Fibroblast of lung (primary cell): Measurements from ENCODE around the gene TRIM40. TPM values are rescaled to one million over a fixed set of nuclear protein-coding genes. Genes with fewer than 3 reads are reported as not detected.
"Not testable (repeated sequence)": the region's sequence is repeated elsewhere in the genome, so short reads cannot be mapped to it uniquely, and the experiment has no call there.

ENCODE experiments used
- DNase-seq, 2 donors: peaks; one replicate each; pipeline versions ENCODE4 v3.0.0 to v3.0.0-alpha.2; 2010; ENCODE audit warnings: low read depth in 2 of 2
- H2AFZ ChIP-seq: 2 replicates; pipeline ENCODE4 v1.5.1; 2012; ENCODE audit warnings: low read length, control low read depth, inconsistent platforms
- H3K27ac ChIP-seq: 2 replicates; pipeline ENCODE4 v1.5.1; 2011; ENCODE audit warnings: low read length, control low read depth; ENCODE audit not compliant: insufficient read depth
- H3K27me3 ChIP-seq: 2 replicates; pipeline ENCODE4 v1.5.1; 2011; ENCODE audit warnings: mild to moderate bottlenecking, low read length; ENCODE audit not compliant: control insufficient read depth, insufficient read depth
- H3K36me3 ChIP-seq: 2 replicates; pipeline ENCODE4 v1.5.1; 2011; ENCODE audit warnings: low read length; ENCODE audit not compliant: control insufficient read depth, insufficient read depth
- H3K4me1 ChIP-seq: 2 replicates; pipeline ENCODE4 v1.5.1; 2011; ENCODE audit warnings: low read length; ENCODE audit not compliant: control insufficient read depth, insufficient read depth; ENCODE audit errors: extremely low read depth
- H3K4me2 ChIP-seq: 2 replicates; pipeline ENCODE4 v1.5.1; 2011; ENCODE audit warnings: low read length, control low read depth; ENCODE audit not compliant: insufficient read depth; ENCODE audit errors: extremely low read depth
- H3K4me3 ChIP-seq, 4 experiments: fragments of 200-600 bp in 1 of 4; sonication (generic) in 1 of 4; replicated peaks in 1 of 4; 2 replicates each; pipeline ENCODE4 v1.5.1; 2011 to 2016; ENCODE audit warnings: low read length in 4 of 4, low read depth in 3 of 4, mild to moderate bottlenecking in 3 of 4, control low read depth in 2 of 4, inconsistent platforms in 1 of 4, mixed read lengths in 1 of 4; ENCODE audit not compliant: insufficient read depth in 1 of 4; ENCODE audit errors: control extremely low read depth in 1 of 4
- H3K79me2 ChIP-seq: 2 replicates; pipeline ENCODE4 v1.5.1; 2012; ENCODE audit warnings: mild to moderate bottlenecking, low read length, inconsistent platforms; ENCODE audit not compliant: control insufficient read depth, insufficient read depth
- H3K9ac ChIP-seq: 2 replicates; pipeline ENCODE4 v1.5.1; 2011; ENCODE audit warnings: mild to moderate bottlenecking, low read length, control low read depth; ENCODE audit not compliant: insufficient read depth
- H3K9me3 ChIP-seq: 2 replicates; pipeline ENCODE4 v1.5.1; 2012; ENCODE audit warnings: low read depth, low read length; ENCODE audit not compliant: control insufficient read depth, insufficient read depth
- H4K20me1 ChIP-seq: 2 replicates; pipeline ENCODE4 v1.5.1; 2011; ENCODE audit warnings: low read length; ENCODE audit not compliant: control insufficient read depth, insufficient read depth; ENCODE audit errors: extremely low read depth
- EZH2 ChIP-seq: IDR thresholded peaks from 2 replicates; pipeline ENCODE4 v1.5.1; 2012; ENCODE audit warnings: low read length, control low read depth, mild to moderate bottlenecking; ENCODE audit errors: missing control alignments
- polyA plus RNA-seq, 2 donors: library from polyadenylated mRNA; depleted of rRNA in 1 of 2; stranded (reverse) in 1 of 2; unstranded in 1 of 2; fragments of >200 nt; gene quantifications; 2 replicates each; pipeline ENCODE4 v1.2.1, GENCODE V29; 2011 to 2012; ENCODE audit warnings: missing spikeins in 1 of 2
- total RNA-seq: library from RNA; depleted of rRNA; stranded (reverse); fragments of >200 nt; gene quantifications from 2 replicates; pipeline ENCODE4 v1.2.1, GENCODE V29; 2014
- TF ChIP-seq, protein P1 (sequence below), 2 donors: IDR thresholded peaks in 1 of 2; conservative IDR thresholded peaks in 1 of 2; 1 replicate in 1 of 2; 2 replicates in 1 of 2; pipeline ENCODE4 v1.5.1; 2011 to 2012; ENCODE audit warnings: low read length in 2 of 2, control low read depth in 1 of 2, inconsistent platforms in 1 of 2, low read depth in 1 of 2, mild to moderate bottlenecking in 1 of 2

The TRIM40 gene
- total and polyA plus RNA-seq, 2 donors (not counting 1 experiment from before 2014, with no cell fraction given): not detected

DNA sequence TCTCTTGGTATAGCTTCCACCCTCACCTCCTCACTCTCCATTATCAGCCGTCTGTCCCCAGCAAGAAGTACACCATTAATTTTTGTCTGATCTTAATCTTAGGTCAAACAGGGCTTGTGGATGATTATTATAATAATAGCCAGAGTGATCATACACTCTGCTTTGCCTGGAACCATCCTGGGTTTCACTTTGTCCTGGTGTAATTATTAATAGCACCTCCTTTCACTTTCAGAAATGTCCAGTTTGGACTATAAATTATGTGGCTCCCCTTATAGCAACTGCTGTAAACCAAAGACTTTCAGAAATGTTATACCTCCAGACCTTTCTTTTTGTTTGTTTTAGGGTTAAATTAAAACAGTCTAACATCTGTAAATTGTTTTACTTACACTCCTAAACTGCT, 22.1 kb upstream of the TRIM40 start:
- Histone ChIP-seq H3K9ac (no peak overlapping the region), H3K27ac (no peak overlapping the region), H3K79me2 (no peaks in the 10 kb centered on the region), H3K36me3 (no peaks in the 10 kb centered on the region), H3K27me3 (peaks cover 10% of the 10 kb centered on the region), H3K9me3 (no peaks in the 10 kb centered on the region), H3K4me1 (no peaks in the 10 kb centered on the region), H3K4me2 (no peak overlapping the region), H4K20me1 (no peaks in the 10 kb centered on the region), H2AFZ (no peak overlapping the region), H3K4me3 (no peak overlapping the region)
- DNase-seq: no peak
- TF ChIP-seq, protein P1, sequence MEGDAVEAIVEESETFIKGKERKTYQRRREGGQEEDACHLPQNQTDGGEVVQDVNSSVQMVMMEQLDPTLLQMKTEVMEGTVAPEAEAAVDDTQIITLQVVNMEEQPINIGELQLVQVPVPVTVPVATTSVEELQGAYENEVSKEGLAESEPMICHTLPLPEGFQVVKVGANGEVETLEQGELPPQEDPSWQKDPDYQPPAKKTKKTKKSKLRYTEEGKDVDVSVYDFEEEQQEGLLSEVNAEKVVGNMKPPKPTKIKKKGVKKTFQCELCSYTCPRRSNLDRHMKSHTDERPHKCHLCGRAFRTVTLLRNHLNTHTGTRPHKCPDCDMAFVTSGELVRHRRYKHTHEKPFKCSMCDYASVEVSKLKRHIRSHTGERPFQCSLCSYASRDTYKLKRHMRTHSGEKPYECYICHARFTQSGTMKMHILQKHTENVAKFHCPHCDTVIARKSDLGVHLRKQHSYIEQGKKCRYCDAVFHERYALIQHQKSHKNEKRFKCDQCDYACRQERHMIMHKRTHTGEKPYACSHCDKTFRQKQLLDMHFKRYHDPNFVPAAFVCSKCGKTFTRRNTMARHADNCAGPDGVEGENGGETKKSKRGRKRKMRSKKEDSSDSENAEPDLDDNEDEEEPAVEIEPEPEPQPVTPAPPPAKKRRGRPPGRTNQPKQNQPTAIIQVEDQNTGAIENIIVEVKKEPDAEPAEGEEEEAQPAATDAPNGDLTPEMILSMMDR (conservative IDR thresholded peaks at IDR 0.05 in 1 of 2, IDR thresholded peaks at IDR 0.05 in 1 of 2; ENCODE audit: low read depth in 1 of 2, low read length in 2 of 2): no peak
- TF ChIP-seq EZH2: no peak

DNA sequence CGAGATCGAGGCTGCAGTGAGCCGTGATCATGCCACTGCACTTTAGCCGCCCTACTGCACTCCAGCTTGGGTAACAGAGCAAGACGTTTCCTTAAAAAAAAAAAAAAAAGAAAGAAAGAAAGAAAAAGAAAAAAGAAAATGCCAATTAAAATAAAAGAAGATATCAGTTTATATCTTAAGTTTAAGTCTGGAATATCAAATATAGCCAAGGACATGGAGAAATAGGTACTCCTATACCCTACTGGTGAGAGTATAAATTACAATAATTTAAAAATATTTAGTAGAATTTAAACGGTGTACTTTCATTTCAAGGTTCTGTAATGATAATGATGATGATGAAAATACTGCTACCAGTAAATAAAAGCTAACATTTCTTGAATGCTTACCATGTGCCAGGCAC, 19.2 kb upstream of the TRIM40 start:
- Histone ChIP-seq H4K20me1 (no peaks in the 10 kb centered on the region), H3K4me2 (no peak overlapping the region), H3K27me3 (peaks cover 10% of the 10 kb centered on the region), H3K9ac (no peak overlapping the region), H3K36me3 (no peaks in the 10 kb centered on the region), H3K79me2 (no peaks in the 10 kb centered on the region), H3K4me1 (no peaks in the 10 kb centered on the region), H3K9me3 (no peaks in the 10 kb centered on the region), H2AFZ (no peak overlapping the region), H3K4me3 (no peak overlapping the region), H3K27ac (no peak overlapping the region)
- TF ChIP-seq EZH2: no peak
- TF ChIP-seq, protein P1 (conservative IDR thresholded peaks at IDR 0.05 in 1 of 2, IDR thresholded peaks at IDR 0.05 in 1 of 2; ENCODE audit: low read depth in 1 of 2, low read length in 2 of 2): peak in 1 of 2 donors; percentile 4
- no peak for DNase-seq

DNA sequence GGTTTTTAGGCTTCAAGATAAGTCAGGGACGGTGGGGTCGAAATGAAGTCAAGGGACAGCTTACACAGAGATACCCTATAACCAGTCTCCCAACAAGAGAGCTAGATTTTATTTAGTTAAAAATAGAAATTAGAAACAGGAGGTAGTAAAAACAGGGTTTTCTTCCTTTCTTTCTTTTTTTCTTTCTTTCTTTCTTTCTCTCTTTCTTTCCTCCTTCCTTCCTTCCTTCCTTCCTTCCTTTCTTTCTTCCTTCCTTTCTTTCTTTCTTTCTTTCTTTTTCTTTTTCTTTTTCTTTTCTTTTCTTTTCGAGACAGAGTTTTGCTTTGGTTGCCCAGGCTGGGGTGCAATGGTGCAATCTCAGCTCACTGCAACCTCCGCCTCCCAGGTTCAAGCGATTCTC, 17.2 kb upstream of the TRIM40 start:
- H3K9ac ChIP-seq, H3K27ac ChIP-seq, H3K4me2 ChIP-seq, H3K4me3 ChIP-seq, H3K27me3 ChIP-seq, H3K9me3 ChIP-seq, H3K4me1 ChIP-seq, H2AFZ ChIP-seq, H3K36me3 ChIP-seq, H3K79me2 ChIP-seq, DNase-seq, H4K20me1 ChIP-seq: not testable (repeated sequence)
